Fibroblast of villous mesenchyme (primary cell): Measurements from ENCODE around the gene CT47A7. TPM values are rescaled to one million over a fixed set of nuclear protein-coding genes. Genes with fewer than 3 reads are reported as not detected.
"Not testable (repeated sequence)": the region's sequence is repeated elsewhere in the genome, so short reads cannot be mapped to it uniquely, and the experiment has no call there.

Experiments used
- DNase-seq: peaks from one replicate; pipeline ENCODE4 v3.0.0-alpha.2; 2010; ENCODE audit warnings: low read depth
- H3K4me3 ChIP-seq: 2 replicates; pipeline ENCODE4 v1.5.1; 2011; ENCODE audit warnings: low read depth, mild to moderate bottlenecking, low read length
- small RNA-seq: library from RNA; depleted of rRNA; stranded (forward); fragments of <200 nt; gene quantifications from one replicate; pipeline ENCODE3, GENCODE V24; 2012
- total RNA-seq: library from RNA; depleted of rRNA; stranded (reverse); fragments of >200 nt; gene quantifications from 2 replicates; pipeline ENCODE4 v1.2.3, GENCODE V29; 2012
- TF ChIP-seq, protein P1 (sequence below): IDR thresholded peaks from 2 replicates; pipeline ENCODE4 v1.5.1; 2012; ENCODE audit warnings: low read depth, mild to moderate bottlenecking, low read length; ENCODE audit not compliant: insufficient read depth

The CT47A7 gene
- total RNA-seq: not detected in 2 replicates

GRCh38 chrX:120956500-120956899 lies at the start of gene CT47A7:
Gene CT47A7, minus strand, starts transcription at chrX:120956600. Its CDS starts 255 bp downstream, at chrX:120956345.
- DNase-seq, H3K4me3 ChIP-seq: not testable (repeated sequence)

GRCh38 chrX:121000589-121000988 lies 44.2 kb upstream of the CT47A7 start:
- TF ChIP-seq, protein P1, sequence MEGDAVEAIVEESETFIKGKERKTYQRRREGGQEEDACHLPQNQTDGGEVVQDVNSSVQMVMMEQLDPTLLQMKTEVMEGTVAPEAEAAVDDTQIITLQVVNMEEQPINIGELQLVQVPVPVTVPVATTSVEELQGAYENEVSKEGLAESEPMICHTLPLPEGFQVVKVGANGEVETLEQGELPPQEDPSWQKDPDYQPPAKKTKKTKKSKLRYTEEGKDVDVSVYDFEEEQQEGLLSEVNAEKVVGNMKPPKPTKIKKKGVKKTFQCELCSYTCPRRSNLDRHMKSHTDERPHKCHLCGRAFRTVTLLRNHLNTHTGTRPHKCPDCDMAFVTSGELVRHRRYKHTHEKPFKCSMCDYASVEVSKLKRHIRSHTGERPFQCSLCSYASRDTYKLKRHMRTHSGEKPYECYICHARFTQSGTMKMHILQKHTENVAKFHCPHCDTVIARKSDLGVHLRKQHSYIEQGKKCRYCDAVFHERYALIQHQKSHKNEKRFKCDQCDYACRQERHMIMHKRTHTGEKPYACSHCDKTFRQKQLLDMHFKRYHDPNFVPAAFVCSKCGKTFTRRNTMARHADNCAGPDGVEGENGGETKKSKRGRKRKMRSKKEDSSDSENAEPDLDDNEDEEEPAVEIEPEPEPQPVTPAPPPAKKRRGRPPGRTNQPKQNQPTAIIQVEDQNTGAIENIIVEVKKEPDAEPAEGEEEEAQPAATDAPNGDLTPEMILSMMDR: peak; percentile 19
- H3K4me3 ChIP-seq: no peak overlapping the region
- DNase-seq: peak; percentile 7

GRCh38 chrX:120999413-120999812 lies 43.0 kb upstream of the CT47A7 start:
- TF ChIP-seq, protein P1: no peak
- no peak overlapping the region for H3K4me3 ChIP-seq
- no peak for DNase-seq

DNA sequence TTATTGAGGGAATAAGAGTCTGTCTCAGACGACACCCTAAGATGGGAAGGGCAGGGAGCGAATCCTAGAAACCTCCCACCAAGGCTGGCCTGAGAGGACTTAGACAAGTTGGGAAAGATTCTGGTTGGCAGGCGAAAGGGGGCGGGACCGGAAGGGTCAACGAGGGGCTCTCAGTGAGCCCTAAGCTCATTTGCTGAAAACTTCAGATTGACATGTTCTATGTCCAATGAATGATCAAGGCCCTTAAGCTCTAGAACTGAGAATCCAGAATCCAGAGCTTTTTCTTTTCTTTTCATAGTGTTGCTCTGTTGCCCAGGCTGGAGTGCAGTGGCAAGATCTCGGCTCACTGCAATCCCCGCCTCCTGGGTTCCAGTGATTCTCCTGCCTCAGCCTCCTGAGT lies 29.3 kb upstream of the CT47A7 start, which contains the start of gene CT47A1:
TSS of gene CT47A1 (minus strand) at position 101 of the 400 bp plus-strand sequence. CDS start 231 bp downstream, outside the sequence.
- H3K4me3 ChIP-seq, DNase-seq: not testable (repeated sequence)

Small RNA genes within 50 kb of the gene (small RNA-seq; reads per million reads assigned to genes)
- gene AL670379.1 (not detected), gene AL670379.10 (not detected), gene AL670379.11 (not detected), gene AL670379.12 (not detected), gene AL670379.2 (not detected), gene AL670379.3 (not detected), gene AL670379.4 (not detected), gene AL670379.5 (not detected), gene AL670379.6 (not detected), gene AL670379.7 (not detected), gene AL670379.8 (not detected), gene AL670379.9 (not detected)

Other genes with a start within 250 kb of the CT47A7 start
- not detected in 2 replicates for gene CT47B1, start 80.7 kb downstream of the CT47A7 start, total RNA-seq
- gene CT47A11, start 19.4 kb downstream of the CT47A7 start, total RNA-seq: not detected in 2 replicates
- gene CT47A10, start 14.6 kb downstream of the CT47A7 start, total RNA-seq: not detected in 2 replicates
- not detected in 2 replicates for gene CT47A9, start 9.7 kb downstream of the CT47A7 start, total RNA-seq
- gene CT47A8, start 4.9 kb downstream of the CT47A7 start, total RNA-seq: not detected in 2 replicates
- not detected in 2 replicates for gene CT47A6, start 4.9 kb upstream of the CT47A7 start, total RNA-seq
- not detected in 2 replicates for gene CT47A5, start 9.7 kb upstream of the CT47A7 start, total RNA-seq
- gene CT47A4, start 14.6 kb upstream of the CT47A7 start, total RNA-seq: not detected in 2 replicates
- not detected in 2 replicates for gene CT47A3, start 19.5 kb upstream of the CT47A7 start, total RNA-seq
- not detected in 2 replicates for gene CT47A2, start 24.3 kb upstream of the CT47A7 start, total RNA-seq
- gene CT47A1, start 29.2 kb upstream of the CT47A7 start, total RNA-seq: not detected in 2 replicates
- gene GLUD2, start 91.0 kb upstream of the CT47A7 start, total RNA-seq: 1.9 and 3.5 TPM in 2 replicates